Measurements from ENCODE around the gene PTPN9. TPM values are rescaled to one million over a fixed set of nuclear protein-coding genes. Genes with fewer than 3 reads are reported as not detected.
"Not testable (repeated sequence)": the region's sequence is repeated elsewhere in the genome, so short reads cannot be mapped to it uniquely, and the experiment has no call there.

PTPN9 gene
- total and polyA plus RNA-seq, 5 donors, result 4.5 to 16.0 (median 9.4) TPM

- 95% methylated on average over 2 of the region's 2 CpGs for WGBS
- Histone ChIP-seq H3K4me1 (ENCODE audit: control insufficient read depth, insufficient read depth, low read length) (no peaks in the 10 kb centered on the region), H3K9me3 (ENCODE audit: control insufficient read depth, low read length) (no peaks in the 10 kb centered on the region), H3K27me3 (ENCODE audit: control insufficient read depth, insufficient read depth) (no peaks in the 10 kb centered on the region), H3K4me3 (ENCODE audit: low read length) (no peak overlapping the region), H3K27ac (ENCODE audit: low read length) (no peak overlapping the region)
- intact Hi-C loops (cut with DNase I), result no loop called here
- DNase-seq (no peak), ATAC-seq (no peak)
These were observed 56.1 kb downstream of the PTPN9 start for GRCh38 chr15:75523011-75523410.

- intact Hi-C loops (cut with DNase I), result no loop called here
- H3K9me3 ChIP-seq (ENCODE audit: control insufficient read depth, low read length), result no peaks in the 10 kb centered on the region
- H3K4me3 ChIP-seq (ENCODE audit: low read length), result no peak overlapping the region
- DNase-seq (no peak), ATAC-seq (no peak)
- WGBS, result 97% methylated on average over 1 of the region's 1 CpG
- no peaks in the 10 kb centered on the region for H3K4me1 ChIP-seq (ENCODE audit: control insufficient read depth, insufficient read depth, low read length)
- H3K27me3 ChIP-seq (ENCODE audit: control insufficient read depth, insufficient read depth), result no peaks in the 10 kb centered on the region
- no peak overlapping the region for H3K27ac ChIP-seq (ENCODE audit: low read length)
These were observed 61.9 kb downstream of the PTPN9 start for GRCh38 chr15:75517233-75517632.

- WGBS, result 72% methylated on average over 7 of the region's 7 CpGs
- Histone ChIP-seq H3K27me3 (ENCODE audit: control insufficient read depth, insufficient read depth) (no peaks in the 10 kb centered on the region), H3K4me3 (ENCODE audit: low read length) (no peak overlapping the region), H3K9me3 (ENCODE audit: control insufficient read depth, low read length) (no peaks in the 10 kb centered on the region), H3K4me1 (ENCODE audit: control insufficient read depth, insufficient read depth, low read length) (no peaks in the 10 kb centered on the region), H3K27ac (ENCODE audit: low read length) (no peak overlapping the region)
- ATAC-seq (no peak), DNase-seq (no peak)
- intact Hi-C loops (cut with DNase I), result no loop called here
These were observed 70.1 kb downstream of the PTPN9 start for GRCh38 chr15:75508840-75509532.

- intact Hi-C loops (cut with DNase I), result no loop called here
- Histone ChIP-seq H3K27me3 (ENCODE audit: control insufficient read depth, insufficient read depth) (no peaks in the 10 kb centered on the region), H3K27ac (ENCODE audit: low read length) (no peak overlapping the region), H3K9me3 (ENCODE audit: control insufficient read depth, low read length) (no peaks in the 10 kb centered on the region), H3K4me1 (ENCODE audit: control insufficient read depth, insufficient read depth, low read length) (no peaks in the 10 kb centered on the region), H3K4me3 (ENCODE audit: low read length) (no peak overlapping the region)
- ATAC-seq (no peak), DNase-seq (no peak)
- WGBS, result 96% methylated on average over 8 of the region's 8 CpGs
These were observed 76.8 kb downstream of the PTPN9 start for GRCh38 chr15:75502360-75502759.

GRCh38 chr15:75493732-75494131 is 85.4 kb downstream of the PTPN9 start:
- WGBS, result 99% methylated on average over 4 of the region's 4 CpGs
- no peaks in the 10 kb centered on the region for H3K4me1 ChIP-seq (ENCODE audit: control insufficient read depth, insufficient read depth, low read length)
- intact Hi-C loops (cut with DNase I), result no loop called here
- H3K27ac ChIP-seq (ENCODE audit: low read length), result no peak overlapping the region
- DNase-seq (no peak), ATAC-seq (no peak)
- H3K9me3 ChIP-seq (ENCODE audit: control insufficient read depth, low read length), result no peaks in the 10 kb centered on the region
- H3K27me3 ChIP-seq (ENCODE audit: control insufficient read depth, insufficient read depth), result no peaks in the 10 kb centered on the region
- H3K4me3 ChIP-seq (ENCODE audit: low read length), result no peak overlapping the region

GRCh38 chr15:75483961-75484360 is 95.2 kb downstream of the PTPN9 start:
- ATAC-seq (no peak), DNase-seq (no peak)
- no peaks in the 10 kb centered on the region for H3K4me1 ChIP-seq (ENCODE audit: control insufficient read depth, insufficient read depth, low read length)
- H3K4me3 ChIP-seq (ENCODE audit: low read length), result no peak overlapping the region
- H3K27me3 ChIP-seq (ENCODE audit: control insufficient read depth, insufficient read depth), result no peaks in the 10 kb centered on the region
- H3K9me3 ChIP-seq (ENCODE audit: control insufficient read depth, low read length), result no peaks in the 10 kb centered on the region
- intact Hi-C loops (cut with DNase I), result no loop called here
- no peak overlapping the region for H3K27ac ChIP-seq (ENCODE audit: low read length)
- 61% methylated on average over 1 of the region's 1 CpG for WGBS

GRCh38 chr15:75483556-75483955 is 95.6 kb downstream of the PTPN9 start:
- H3K4me1 ChIP-seq (ENCODE audit: control insufficient read depth, insufficient read depth, low read length); DNase-seq; intact Hi-C loops (cut with DNase I); H3K27ac ChIP-seq (ENCODE audit: low read length); ATAC-seq; H3K4me3 ChIP-seq (ENCODE audit: low read length); H3K9me3 ChIP-seq (ENCODE audit: control insufficient read depth, low read length); H3K27me3 ChIP-seq (ENCODE audit: control insufficient read depth, insufficient read depth): not testable (repeated sequence)
- WGBS, result 78% methylated on average over 5 of the region's 5 CpGs

- no peak overlapping the region for H3K4me3 ChIP-seq (ENCODE audit: low read length)
These were observed 96.0 kb downstream of the PTPN9 start for GRCh38 chr15:75483106-75483505.

GRCh38 chr15:75480463-75480862 is 98.7 kb downstream of the PTPN9 start:
- intact Hi-C loops (cut with DNase I); H3K9me3 ChIP-seq (ENCODE audit: control insufficient read depth, low read length): not testable (repeated sequence)

More at GRCh38 chr15:75483106-75483505, 96.0 kb downstream of the PTPN9 start:
- H3K4me1 ChIP-seq (ENCODE audit: control insufficient read depth, insufficient read depth, low read length), result no peaks in the 10 kb centered on the region
- WGBS, result 95% methylated on average over 1 of the region's 1 CpG
- no peak overlapping the region for H3K27ac ChIP-seq (ENCODE audit: low read length)
- no peaks in the 10 kb centered on the region for H3K27me3 ChIP-seq (ENCODE audit: control insufficient read depth, insufficient read depth)
- no peak for ATAC-seq
- intact Hi-C loops (cut with DNase I), result no loop called here
- no peak for DNase-seq
- H3K9me3 ChIP-seq (ENCODE audit: control insufficient read depth, low read length), result no peaks in the 10 kb centered on the region

GRCh38 chr15:75479670-75480069 is 99.4 kb downstream of the PTPN9 start:
- H3K9me3 ChIP-seq (ENCODE audit: control insufficient read depth, low read length), result no peaks in the 10 kb centered on the region
- H3K4me1 ChIP-seq (ENCODE audit: control insufficient read depth, insufficient read depth, low read length), result no peaks in the 10 kb centered on the region
- DNase-seq (no peak), ATAC-seq (no peak)
- no peaks in the 10 kb centered on the region for H3K27me3 ChIP-seq (ENCODE audit: control insufficient read depth, insufficient read depth)
- WGBS, result 79% methylated on average over 2 of the region's 2 CpGs
- H3K4me3 ChIP-seq (ENCODE audit: low read length), result no peak overlapping the region
- no peak overlapping the region for H3K27ac ChIP-seq (ENCODE audit: low read length)
- intact Hi-C loops (cut with DNase I), result no loop called here

More at GRCh38 chr15:75480463-75480862, 98.7 kb downstream of the PTPN9 start:
- not testable (repeated sequence) for H3K27ac ChIP-seq (ENCODE audit: low read length); H3K4me1 ChIP-seq (ENCODE audit: control insufficient read depth, insufficient read depth, low read length); H3K4me3 ChIP-seq (ENCODE audit: low read length); ATAC-seq; H3K27me3 ChIP-seq (ENCODE audit: control insufficient read depth, insufficient read depth); DNase-seq
- 99% methylated on average over 54 of the region's 54 CpGs for WGBS

GRCh38 chr15:75477094-75477493 is 102.0 kb downstream of the PTPN9 start:
- H3K9me3 ChIP-seq (ENCODE audit: control insufficient read depth, low read length); DNase-seq; intact Hi-C loops (cut with DNase I); H3K4me3 ChIP-seq (ENCODE audit: low read length); H3K27me3 ChIP-seq (ENCODE audit: control insufficient read depth, insufficient read depth); ATAC-seq; H3K27ac ChIP-seq (ENCODE audit: low read length); H3K4me1 ChIP-seq (ENCODE audit: control insufficient read depth, insufficient read depth, low read length): not testable (repeated sequence)
- 95% methylated on average over 5 of the region's 5 CpGs for WGBS
